Gastrocnemius medialis (tissue), 4 donors: ENCODE results near the gene CDH8.

Experiments used
- POLR2A ChIP-seq, 2 donors: fragments of 450-650 bp; IDR thresholded peaks; one replicate each; pipeline ENCODE4 v1.6.1; 2017; ENCODE audit warnings: antibody characterized with exemption in 2 of 2, mild to moderate bottlenecking in 2 of 2, moderate library complexity in 2 of 2
- TF ChIP-seq, protein P1 (sequence below), 5 experiments: fragments of 450-650 bp in 3 of 5; fragments of 200-600 bp in 2 of 5; sonication (generic) in 2 of 5; IDR thresholded peaks in 4 of 5; conservative IDR thresholded peaks in 1 of 5; 1 replicate in 4 of 5; 2 replicates in 1 of 5; pipeline ENCODE4 v1.5.1; 2016 to 2019; ENCODE audit warnings: antibody characterized with exemption in 5 of 5, mild to moderate bottlenecking in 3 of 5, moderate library complexity in 3 of 5

GRCh38 chr16:61890386-61890785, 145.9 kb downstream of the CDH8 start:
- TF ChIP-seq, protein P1, sequence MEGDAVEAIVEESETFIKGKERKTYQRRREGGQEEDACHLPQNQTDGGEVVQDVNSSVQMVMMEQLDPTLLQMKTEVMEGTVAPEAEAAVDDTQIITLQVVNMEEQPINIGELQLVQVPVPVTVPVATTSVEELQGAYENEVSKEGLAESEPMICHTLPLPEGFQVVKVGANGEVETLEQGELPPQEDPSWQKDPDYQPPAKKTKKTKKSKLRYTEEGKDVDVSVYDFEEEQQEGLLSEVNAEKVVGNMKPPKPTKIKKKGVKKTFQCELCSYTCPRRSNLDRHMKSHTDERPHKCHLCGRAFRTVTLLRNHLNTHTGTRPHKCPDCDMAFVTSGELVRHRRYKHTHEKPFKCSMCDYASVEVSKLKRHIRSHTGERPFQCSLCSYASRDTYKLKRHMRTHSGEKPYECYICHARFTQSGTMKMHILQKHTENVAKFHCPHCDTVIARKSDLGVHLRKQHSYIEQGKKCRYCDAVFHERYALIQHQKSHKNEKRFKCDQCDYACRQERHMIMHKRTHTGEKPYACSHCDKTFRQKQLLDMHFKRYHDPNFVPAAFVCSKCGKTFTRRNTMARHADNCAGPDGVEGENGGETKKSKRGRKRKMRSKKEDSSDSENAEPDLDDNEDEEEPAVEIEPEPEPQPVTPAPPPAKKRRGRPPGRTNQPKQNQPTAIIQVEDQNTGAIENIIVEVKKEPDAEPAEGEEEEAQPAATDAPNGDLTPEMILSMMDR (IDR thresholded peaks at IDR 0.05 in 4 of 5, conservative IDR thresholded peaks at IDR 0.05 in 1 of 5), result no peak
- TF ChIP-seq POLR2A (IDR thresholded peaks at IDR 0.05), result no peak
